SH-SY5Y (cell line): ENCODE measurements around the gene SLC4A7.

Experiments
- GATA2 ChIP-seq: IDR thresholded peaks from 2 replicates; pipeline ENCODE4 v1.6.1; 2011; ENCODE audit warnings: mild to moderate bottlenecking, low read depth, low read length
- GATA3 ChIP-seq: IDR thresholded peaks from 2 replicates; pipeline ENCODE4 v1.6.1; 2011; ENCODE audit warnings: low read depth, mild to moderate bottlenecking, low read length, moderate library complexity

GRCh38 chr3:27426926-27427325 is 57.3 kb downstream of the SLC4A7 start:
- TF ChIP-seq GATA2, result no peak
- TF ChIP-seq GATA3, result no peak
